OCI-LY1 (cell line): ENCODE data around the gene MTUS2.

Experiments
- H2AFZ ChIP-seq: fragments of 200-600 bp; sonication (generic), shearing (Covaris generic); 2 replicates; pipeline ENCODE4 v1.6.0; 2014; ENCODE audit warnings: antibody characterized with exemption, mild to moderate bottlenecking, low read length
- H3F3A ChIP-seq: fragments of 200-600 bp; sonication (generic), shearing (Covaris generic); 2 replicates; pipeline ENCODE4 v1.6.0; 2014; ENCODE audit warnings: mild to moderate bottlenecking, antibody characterized with exemption, low read length, moderate library complexity; ENCODE audit not compliant: insufficient read depth
- H3K27ac ChIP-seq: fragments of 200-600 bp; sonication (generic); 2 replicates; pipeline ENCODE4 v1.5.1; 2014; ENCODE audit warnings: low read length, mixed run types, mild to moderate bottlenecking, low read depth; ENCODE audit not compliant: poor library complexity, severe bottlenecking
- H3K27me3 ChIP-seq: fragments of 200-600 bp; sonication (generic); 2 replicates; pipeline ENCODE4 v1.6.0; 2014; ENCODE audit warnings: antibody characterized with exemption, mild to moderate bottlenecking, low read length, moderate library complexity; ENCODE audit not compliant: insufficient read depth
- H3K36me3 ChIP-seq: fragments of 200-600 bp; sonication (generic); 2 replicates; pipeline ENCODE4 v1.6.1; 2014; ENCODE audit warnings: mild to moderate bottlenecking, antibody characterized with exemption, low read length, moderate library complexity, mixed read lengths; ENCODE audit not compliant: insufficient read depth
- H3K4me1 ChIP-seq: fragments of 200-600 bp; sonication (generic); 2 replicates; pipeline ENCODE4 v1.5.1; 2014; ENCODE audit warnings: mild to moderate bottlenecking, low read length, moderate library complexity; ENCODE audit not compliant: insufficient read depth, severe bottlenecking
- H3K4me2 ChIP-seq: fragments of 200-600 bp; sonication (generic), shearing (Covaris generic); 2 replicates; pipeline ENCODE4 v1.6.1; 2014; ENCODE audit warnings: low read length
- H3K4me3 ChIP-seq: fragments of 200-600 bp; sonication (generic); 2 replicates; pipeline ENCODE4 v1.5.1; 2014; ENCODE audit warnings: low read length, low read depth, mild to moderate bottlenecking, mixed read lengths; ENCODE audit not compliant: poor library complexity, severe bottlenecking
- H3K79me2 ChIP-seq: fragments of 200-600 bp; shearing (Covaris generic); 2 replicates; pipeline ENCODE4 v1.6.1; 2016; ENCODE audit warnings: mixed run types, low read length, mixed read lengths; ENCODE audit not compliant: insufficient read depth
- H3K9ac ChIP-seq: fragments of 200-600 bp; sonication (generic), shearing (Covaris generic); 2 replicates; pipeline ENCODE4 v1.6.1; 2014; ENCODE audit warnings: mild to moderate bottlenecking, low read length, mixed read lengths
- H3K9me2 ChIP-seq: fragments of 200-600 bp; sonication (generic), shearing (Covaris generic); 2 replicates; pipeline ENCODE4 v1.6.1; 2014; ENCODE audit warnings: low read depth, mild to moderate bottlenecking, low read length, mixed read lengths
- H3K9me3 ChIP-seq: fragments of 200-600 bp; shearing (Covaris generic); 2 replicates; pipeline ENCODE4 v1.6.1; 2014; ENCODE audit warnings: low read length, mixed read lengths
- H4K20me1 ChIP-seq: fragments of 200-600 bp; sonication (generic), shearing (Covaris generic); 2 replicates; pipeline ENCODE4 v1.6.0; 2016; ENCODE audit warnings: mild to moderate bottlenecking, low read length; ENCODE audit not compliant: insufficient read depth
- EZH2 ChIP-seq: fragments of 200-600 bp; sonication (generic), shearing (Covaris generic); IDR thresholded peaks from 2 replicates; pipeline ENCODE4 v1.8.0; 2017; ENCODE audit warnings: borderline replicate concordance, mixed run types, mild to moderate bottlenecking, antibody characterized with exemption, low read length, moderate library complexity, mixed read lengths
- TF ChIP-seq, protein P1 (sequence below): fragments of 200-600 bp; sonication (generic), shearing (Covaris generic); IDR thresholded peaks from 2 replicates; pipeline ENCODE4 v1.5.1; 2017; ENCODE audit warnings: mild to moderate bottlenecking, antibody characterized with exemption, low read length, moderate library complexity, mixed read lengths

Gene MTUS2

GRCh38 chr13:29397265-29397664 lies 577.1 kb downstream of the MTUS2 start:
- Histone ChIP-seq H3K9me3 (no peaks in the 10 kb centered on the region), H4K20me1 (no peaks in the 10 kb centered on the region), H3K9me2 (no peaks in the 10 kb centered on the region), H3K36me3 (no peaks in the 10 kb centered on the region), H2AFZ (no peak overlapping the region), H3K27ac (no peak overlapping the region), H3K27me3 (no peaks in the 10 kb centered on the region), H3K4me3 (no peak overlapping the region), H3K4me2 (no peak overlapping the region), H3K9ac (no peak overlapping the region), H3K79me2 (no peaks in the 10 kb centered on the region), H3K4me1 (no peaks in the 10 kb centered on the region), H3F3A (no peaks in the 10 kb centered on the region)
- TF ChIP-seq, protein P1, sequence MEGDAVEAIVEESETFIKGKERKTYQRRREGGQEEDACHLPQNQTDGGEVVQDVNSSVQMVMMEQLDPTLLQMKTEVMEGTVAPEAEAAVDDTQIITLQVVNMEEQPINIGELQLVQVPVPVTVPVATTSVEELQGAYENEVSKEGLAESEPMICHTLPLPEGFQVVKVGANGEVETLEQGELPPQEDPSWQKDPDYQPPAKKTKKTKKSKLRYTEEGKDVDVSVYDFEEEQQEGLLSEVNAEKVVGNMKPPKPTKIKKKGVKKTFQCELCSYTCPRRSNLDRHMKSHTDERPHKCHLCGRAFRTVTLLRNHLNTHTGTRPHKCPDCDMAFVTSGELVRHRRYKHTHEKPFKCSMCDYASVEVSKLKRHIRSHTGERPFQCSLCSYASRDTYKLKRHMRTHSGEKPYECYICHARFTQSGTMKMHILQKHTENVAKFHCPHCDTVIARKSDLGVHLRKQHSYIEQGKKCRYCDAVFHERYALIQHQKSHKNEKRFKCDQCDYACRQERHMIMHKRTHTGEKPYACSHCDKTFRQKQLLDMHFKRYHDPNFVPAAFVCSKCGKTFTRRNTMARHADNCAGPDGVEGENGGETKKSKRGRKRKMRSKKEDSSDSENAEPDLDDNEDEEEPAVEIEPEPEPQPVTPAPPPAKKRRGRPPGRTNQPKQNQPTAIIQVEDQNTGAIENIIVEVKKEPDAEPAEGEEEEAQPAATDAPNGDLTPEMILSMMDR, result no peak
- TF ChIP-seq EZH2, result no peak

DNA sequence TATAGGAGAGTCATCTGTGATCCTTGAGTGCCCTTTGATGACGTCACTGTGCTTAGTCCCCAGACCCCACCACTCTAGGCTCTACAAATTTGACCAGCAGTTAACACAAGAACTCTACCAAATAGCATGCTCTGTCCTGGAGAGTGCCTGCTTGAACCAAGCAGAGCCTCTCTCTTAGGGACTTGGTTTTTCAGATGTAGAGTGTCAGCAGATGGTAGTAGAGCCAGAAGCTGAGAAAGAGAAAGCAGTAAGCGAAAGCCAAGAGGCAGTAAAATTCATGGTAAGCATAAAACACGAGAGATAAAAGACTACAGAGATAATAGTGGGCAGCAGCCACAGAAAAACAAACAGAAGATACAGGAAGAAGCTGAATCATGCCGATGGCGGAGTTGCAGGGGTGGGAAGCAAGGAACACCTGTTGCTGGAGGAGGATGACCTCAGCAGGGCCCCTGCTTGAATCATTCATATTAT lies 582.1 kb downstream of the MTUS2 start:
- Histone ChIP-seq H2AFZ (no peak overlapping the region), H3K27ac (no peak overlapping the region), H3K9me3 (no peaks in the 10 kb centered on the region), H3K4me1 (no peaks in the 10 kb centered on the region), H4K20me1 (no peaks in the 10 kb centered on the region), H3K9me2 (no peaks in the 10 kb centered on the region), H3F3A (no peaks in the 10 kb centered on the region), H3K4me2 (no peak overlapping the region), H3K79me2 (no peaks in the 10 kb centered on the region), H3K36me3 (no peaks in the 10 kb centered on the region), H3K4me3 (no peak overlapping the region), H3K27me3 (no peaks in the 10 kb centered on the region), H3K9ac (no peak overlapping the region)
- TF ChIP-seq, protein P1, result no peak
- TF ChIP-seq EZH2, result no peak

GRCh38 chr13:29405401-29405800 lies 585.3 kb downstream of the MTUS2 start:
- no peaks in the 10 kb centered on the region for H4K20me1 ChIP-seq
- no peak overlapping the region for H3K4me3 ChIP-seq
- no peaks in the 10 kb centered on the region for H3K79me2 ChIP-seq
- no peaks in the 10 kb centered on the region for H3K4me1 ChIP-seq
- H3K4me2 ChIP-seq, result no peak overlapping the region
- no peak overlapping the region for H2AFZ ChIP-seq
- H3K9me3 ChIP-seq, result no peaks in the 10 kb centered on the region
- H3K27ac ChIP-seq, result no peak overlapping the region
- H3K9ac ChIP-seq, result no peak overlapping the region
- no peaks in the 10 kb centered on the region for H3F3A ChIP-seq
- H3K36me3 ChIP-seq, result no peaks in the 10 kb centered on the region
- no peaks in the 10 kb centered on the region for H3K9me2 ChIP-seq
- H3K27me3 ChIP-seq, result no peaks in the 10 kb centered on the region
- TF ChIP-seq, protein P1, result no peak
- no peak for TF ChIP-seq EZH2
